ENCODE measurements around the gene EEF2KMT. TPM values are rescaled to one million over a fixed set of nuclear protein-coding genes. Genes with fewer than 3 reads are reported as not detected.

Gene EEF2KMT
- total and polyA plus RNA-seq, 2 of the 13 experiments (the other 11 are each of a cell fraction or from before 2014, with no cell fraction given): 10.7 to 26.9 TPM

- TF ChIP-seq E2F1 (CRISPR knock-in tag; IDR thresholded peaks at IDR 0.05): no peak
Measured at GRCh38 chr16:5070431-5071186, 27.0 kb downstream of the EEF2KMT start (continued).

GRCh38 chr16:5069854-5070253, 27.7 kb downstream of the EEF2KMT start:
- FAIRE-seq (no peak), ATAC-seq (no peak)

More at GRCh38 chr16:5069854-5070253, 27.7 kb downstream of the EEF2KMT start:
- intact Hi-C loops (cut with micrococcal nuclease; ENCODE audit: unreplicated experiment): loop anchor here (5.0 kb wide), 2 partner anchors 33 to 113 kb away; partner anchors contain the start of gene SEC14L5
- H3K9me3 ChIP-seq (ENCODE audit: low read length): no peaks in the 10 kb centered on the region
- in situ Hi-C loops (cut with HindIII; ENCODE audit: extremely low pct_ligation_motif_present, low pct_unique_long_range_greater_than_20kb): no loop called here
- WGBS (ENCODE audit: low lambda C conversion rate): 79% methylated on average over 9 of the region's 9 CpGs
- no peak overlapping the region for H3K27ac ChIP-seq (ENCODE audit: extremely low read length, insufficient read depth, low read length)
- H3K4me3 ChIP-seq (replicated peaks in 1 of 3; ENCODE audit: insufficient read depth in 1 of 3, low read depth in 2 of 3, low read length in 3 of 3): no peak overlapping the region
- no peaks in the 10 kb centered on the region for H4K20me1 ChIP-seq (ENCODE audit: insufficient read depth, low read length)
- peaks cover 0 to 8% of the 10 kb centered on the region in 2 experiments; a peak in 1 of 5 replicates for H3K27me3 ChIP-seq (ENCODE audit: control insufficient read depth in 1 of 2, insufficient read depth in 2 of 2, low read length in 2 of 2)
- no TSS peak for BruUV-seq (replicated peaks)
- no peak overlapping the region for H3K9ac ChIP-seq (ENCODE audit: insufficient read depth, low read depth, low read length)
- peaks cover 40% of the 10 kb centered on the region for H3K4me1 ChIP-seq (ENCODE audit: insufficient read depth, low read length)
- H2AFZ ChIP-seq (ENCODE audit: low read length): no peak overlapping the region
- no peak for TF ChIP-seq ZNF772 (CRISPR knock-in tag; IDR thresholded peaks at IDR 0.05)
- no peak for TF ChIP-seq ARHGAP35 (CRISPR knock-in tag; IDR thresholded peaks at IDR 0.05; ENCODE audit: borderline replicate concordance)
- TF ChIP-seq, protein P1, sequence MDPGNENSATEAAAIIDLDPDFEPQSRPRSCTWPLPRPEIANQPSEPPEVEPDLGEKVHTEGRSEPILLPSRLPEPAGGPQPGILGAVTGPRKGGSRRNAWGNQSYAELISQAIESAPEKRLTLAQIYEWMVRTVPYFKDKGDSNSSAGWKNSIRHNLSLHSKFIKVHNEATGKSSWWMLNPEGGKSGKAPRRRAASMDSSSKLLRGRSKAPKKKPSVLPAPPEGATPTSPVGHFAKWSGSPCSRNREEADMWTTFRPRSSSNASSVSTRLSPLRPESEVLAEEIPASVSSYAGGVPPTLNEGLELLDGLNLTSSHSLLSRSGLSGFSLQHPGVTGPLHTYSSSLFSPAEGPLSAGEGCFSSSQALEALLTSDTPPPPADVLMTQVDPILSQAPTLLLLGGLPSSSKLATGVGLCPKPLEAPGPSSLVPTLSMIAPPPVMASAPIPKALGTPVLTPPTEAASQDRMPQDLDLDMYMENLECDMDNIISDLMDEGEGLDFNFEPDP (CRISPR knock-in tag; conservative IDR thresholded peaks at IDR 0.05): no peak
- no peak for TF ChIP-seq MAFK (conservative IDR thresholded peaks at IDR 0.05 in 1 of 2, IDR thresholded peaks at IDR 0.05 in 1 of 2; ENCODE audit: low read length in 2 of 2)
- no peak for TF ChIP-seq PCBP2 (optimal IDR thresholded peaks at IDR 0.05; ENCODE audit: low read depth, low read length, poor library complexity, severe bottlenecking)
- TF ChIP-seq NFE2 (CRISPR knock-in tag; IDR thresholded peaks at IDR 0.05): no peak
- no peak for TF ChIP-seq SALL1 (CRISPR knock-in tag; IDR thresholded peaks at IDR 0.05)
- no peak for TF ChIP-seq SNAPC2 (CRISPR knock-in tag; IDR thresholded peaks at IDR 0.05)
- TF ChIP-seq KLF12 (CRISPR knock-in tag; IDR thresholded peaks at IDR 0.05; ENCODE audit: borderline replicate concordance): no peak
- TF ChIP-seq ZFY (CRISPR knock-in tag; IDR thresholded peaks at IDR 0.05): no peak
- no peak for TF ChIP-seq ZNF746 (CRISPR knock-in tag; IDR thresholded peaks at IDR 0.05)
- no peak for TF ChIP-seq MAF1 (CRISPR knock-in tag; IDR thresholded peaks at IDR 0.05; ENCODE audit: borderline replicate concordance)
- TF ChIP-seq PRMT3 (CRISPR knock-in tag; IDR thresholded peaks at IDR 0.05; ENCODE audit: borderline replicate concordance, low read depth): no peak
- no peak for TF ChIP-seq ZNF577 (CRISPR knock-in tag; IDR thresholded peaks at IDR 0.05; ENCODE audit: borderline replicate concordance, low read depth)
- no peak for TF ChIP-seq ZNF567 (CRISPR knock-in tag; IDR thresholded peaks at IDR 0.05; ENCODE audit: borderline replicate concordance)
- no peak overlapping the region for H3K4me2 ChIP-seq (ENCODE audit: low read depth, low read length)
- peaks cover 22% of the 10 kb centered on the region for H3K79me2 ChIP-seq (ENCODE audit: insufficient read depth, low read length)
- ChIA-PET CTCF (ENCODE audit: low intra/inter-chr PET ratio, low total read pairs) (no interaction called here), POLR2A (interaction anchor here (0.9 kb wide), 1 partner anchor 35 kb away, joined by 4 read pairs; no protein-coding TSS in a partner anchor)
- H3K36me3 ChIP-seq (replicated peaks in 1 of 2; ENCODE audit: control insufficient read depth in 1 of 2, insufficient read depth in 2 of 2, low read length in 2 of 2): peaks cover 3 to 13% of the 10 kb centered on the region in 2 experiments; a peak in 4 of 5 replicates
- no peak for DNase-seq (ENCODE audit: low spot score)
